ENCODE measurements around the gene CACNA2D2. TPM values are rescaled to one million over a fixed set of nuclear protein-coding genes. Genes with fewer than 3 reads are reported as not detected.

Gene CACNA2D2
- total and polyA plus RNA-seq, 2 of the 13 experiments (the other 11 are each of a cell fraction or from before 2014, with no cell fraction given): not detected

DNA sequence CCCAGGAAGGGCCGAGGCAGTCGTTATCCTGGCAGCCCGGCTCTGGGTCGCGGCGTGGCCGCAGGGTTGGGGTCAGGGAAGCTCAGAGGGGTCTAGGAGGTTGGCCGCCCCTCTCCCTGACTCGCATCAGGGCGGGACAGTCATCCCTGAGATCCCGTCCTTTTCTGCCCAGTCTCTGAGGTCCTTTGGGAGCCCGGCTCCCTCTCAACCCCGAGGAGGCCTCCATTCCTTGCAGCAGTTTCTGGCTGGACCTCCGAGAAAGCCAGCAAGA, 181.4 kb downstream of the CACNA2D2 start (continued):
- TF ChIP-seq, protein P1, sequence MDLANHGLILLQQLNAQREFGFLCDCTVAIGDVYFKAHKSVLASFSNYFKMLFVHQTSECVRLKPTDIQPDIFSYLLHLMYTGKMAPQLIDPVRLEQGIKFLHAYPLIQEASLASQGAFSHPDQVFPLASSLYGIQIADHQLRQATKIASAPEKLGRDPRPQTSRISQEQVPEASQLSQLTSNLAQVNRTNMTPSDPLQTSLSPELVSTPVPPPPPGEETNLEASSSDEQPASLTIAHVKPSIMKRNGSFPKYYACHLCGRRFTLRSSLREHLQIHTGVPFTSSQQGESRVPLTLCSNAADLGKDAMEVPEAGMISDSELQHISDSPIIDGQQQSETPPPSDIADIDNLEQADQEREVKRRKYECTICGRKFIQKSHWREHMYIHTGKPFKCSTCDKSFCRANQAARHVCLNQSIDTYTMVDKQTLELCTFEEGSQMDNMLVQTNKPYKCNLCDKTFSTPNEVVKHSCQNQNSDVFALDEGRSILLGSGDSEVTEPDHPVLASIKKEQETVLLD (CRISPR knock-in tag; IDR thresholded peaks at IDR 0.05; ENCODE audit: low read depth): no peak
- TF ChIP-seq ZNF20 (CRISPR knock-in tag; IDR thresholded peaks at IDR 0.05): no peak
- TF ChIP-seq PTBP1 (IDR thresholded peaks at IDR 0.05; ENCODE audit: low read depth, low read length, poor library complexity, severe bottlenecking): no peak
- TF ChIP-seq ZNF891 (CRISPR knock-in tag; IDR thresholded peaks at IDR 0.05): 0 out of 2 replicates have a peak, but pooled peaks have one; percentile 6
- TF ChIP-seq, protein P2, sequence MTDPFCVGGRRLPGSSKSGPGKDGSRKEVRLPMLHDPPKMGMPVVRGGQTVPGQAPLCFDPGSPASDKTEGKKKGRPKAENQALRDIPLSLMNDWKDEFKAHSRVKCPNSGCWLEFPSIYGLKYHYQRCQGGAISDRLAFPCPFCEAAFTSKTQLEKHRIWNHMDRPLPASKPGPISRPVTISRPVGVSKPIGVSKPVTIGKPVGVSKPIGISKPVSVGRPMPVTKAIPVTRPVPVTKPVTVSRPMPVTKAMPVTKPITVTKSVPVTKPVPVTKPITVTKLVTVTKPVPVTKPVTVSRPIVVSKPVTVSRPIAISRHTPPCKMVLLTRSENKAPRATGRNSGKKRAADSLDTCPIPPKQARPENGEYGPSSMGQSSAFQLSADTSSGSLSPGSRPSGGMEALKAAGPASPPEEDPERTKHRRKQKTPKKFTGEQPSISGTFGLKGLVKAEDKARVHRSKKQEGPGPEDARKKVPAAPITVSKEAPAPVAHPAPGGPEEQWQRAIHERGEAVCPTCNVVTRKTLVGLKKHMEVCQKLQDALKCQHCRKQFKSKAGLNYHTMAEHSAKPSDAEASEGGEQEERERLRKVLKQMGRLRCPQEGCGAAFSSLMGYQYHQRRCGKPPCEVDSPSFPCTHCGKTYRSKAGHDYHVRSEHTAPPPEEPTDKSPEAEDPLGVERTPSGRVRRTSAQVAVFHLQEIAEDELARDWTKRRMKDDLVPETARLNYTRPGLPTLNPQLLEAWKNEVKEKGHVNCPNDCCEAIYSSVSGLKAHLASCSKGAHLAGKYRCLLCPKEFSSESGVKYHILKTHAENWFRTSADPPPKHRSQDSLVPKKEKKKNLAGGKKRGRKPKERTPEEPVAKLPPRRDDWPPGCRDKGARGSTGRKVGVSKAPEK (CRISPR knock-in tag; IDR thresholded peaks at IDR 0.05; ENCODE audit: borderline replicate concordance): no peak
- TF ChIP-seq KDM1A (CRISPR knock-in tag; IDR thresholded peaks at IDR 0.05): no peak
- TF ChIP-seq, protein P3, sequence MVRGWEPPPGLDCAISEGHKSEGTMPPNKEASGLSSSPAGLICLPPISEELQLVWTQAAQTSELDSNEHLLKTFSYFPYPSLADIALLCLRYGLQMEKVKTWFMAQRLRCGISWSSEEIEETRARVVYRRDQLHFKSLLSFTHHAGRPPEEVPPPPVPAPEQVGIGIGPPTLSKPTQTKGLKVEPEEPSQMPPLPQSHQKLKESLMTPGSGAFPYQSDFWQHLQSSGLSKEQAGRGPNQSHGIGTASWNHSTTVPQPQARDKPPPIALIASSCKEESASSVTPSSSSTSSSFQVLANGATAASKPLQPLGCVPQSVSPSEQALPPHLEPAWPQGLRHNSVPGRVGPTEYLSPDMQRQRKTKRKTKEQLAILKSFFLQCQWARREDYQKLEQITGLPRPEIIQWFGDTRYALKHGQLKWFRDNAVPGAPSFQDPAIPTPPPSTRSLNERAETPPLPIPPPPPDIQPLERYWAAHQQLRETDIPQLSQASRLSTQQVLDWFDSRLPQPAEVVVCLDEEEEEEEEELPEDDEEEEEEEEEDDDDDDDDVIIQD (CRISPR knock-in tag; IDR thresholded peaks at IDR 0.05; ENCODE audit: low read depth): no peak
- TF ChIP-seq ARNT (IDR thresholded peaks at IDR 0.05): no peak
- no peak for TF ChIP-seq ATM (IDR thresholded peaks at IDR 0.05; ENCODE audit: borderline replicate concordance)
- no peak for TF ChIP-seq MEIS1 (CRISPR knock-in tag; IDR thresholded peaks at IDR 0.05; ENCODE audit: borderline replicate concordance)
- TF ChIP-seq, protein P4, sequence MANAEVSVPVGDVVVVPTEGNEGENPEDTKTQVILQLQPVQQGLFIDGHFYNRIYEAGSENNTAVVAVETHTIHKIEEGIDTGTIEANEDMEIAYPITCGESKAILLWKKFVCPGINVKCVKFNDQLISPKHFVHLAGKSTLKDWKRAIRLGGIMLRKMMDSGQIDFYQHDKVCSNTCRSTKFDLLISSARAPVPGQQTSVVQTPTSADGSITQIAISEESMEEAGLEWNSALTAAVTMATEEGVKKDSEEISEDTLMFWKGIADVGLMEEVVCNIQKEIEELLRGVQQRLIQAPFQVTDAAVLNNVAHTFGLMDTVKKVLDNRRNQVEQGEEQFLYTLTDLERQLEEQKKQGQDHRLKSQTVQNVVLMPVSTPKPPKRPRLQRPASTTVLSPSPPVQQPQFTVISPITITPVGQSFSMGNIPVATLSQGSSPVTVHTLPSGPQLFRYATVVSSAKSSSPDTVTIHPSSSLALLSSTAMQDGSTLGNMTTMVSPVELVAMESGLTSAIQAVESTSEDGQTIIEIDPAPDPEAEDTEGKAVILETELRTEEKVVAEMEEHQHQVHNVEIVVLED (CRISPR knock-in tag; IDR thresholded peaks at IDR 0.05; ENCODE audit: borderline replicate concordance): no peak
- TF ChIP-seq, protein P5, sequence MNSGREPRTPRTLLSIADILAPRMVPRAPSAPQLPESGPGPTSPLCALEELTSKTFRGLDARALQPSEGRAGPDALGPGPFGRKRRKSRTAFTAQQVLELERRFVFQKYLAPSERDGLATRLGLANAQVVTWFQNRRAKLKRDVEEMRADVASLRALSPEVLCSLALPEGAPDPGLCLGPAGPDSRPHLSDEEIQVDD (CRISPR knock-in tag; IDR thresholded peaks at IDR 0.05; ENCODE audit: borderline replicate concordance): no peak
- TF ChIP-seq GATAD2A (CRISPR knock-in tag; IDR thresholded peaks at IDR 0.05): no peak
- no peak for TF ChIP-seq KDM3A (CRISPR knock-in tag; IDR thresholded peaks at IDR 0.05; ENCODE audit: low read depth)
- no peak for TF ChIP-seq ZNF556 (CRISPR knock-in tag; IDR thresholded peaks at IDR 0.05; ENCODE audit: borderline replicate concordance)
- TF ChIP-seq, protein P6, sequence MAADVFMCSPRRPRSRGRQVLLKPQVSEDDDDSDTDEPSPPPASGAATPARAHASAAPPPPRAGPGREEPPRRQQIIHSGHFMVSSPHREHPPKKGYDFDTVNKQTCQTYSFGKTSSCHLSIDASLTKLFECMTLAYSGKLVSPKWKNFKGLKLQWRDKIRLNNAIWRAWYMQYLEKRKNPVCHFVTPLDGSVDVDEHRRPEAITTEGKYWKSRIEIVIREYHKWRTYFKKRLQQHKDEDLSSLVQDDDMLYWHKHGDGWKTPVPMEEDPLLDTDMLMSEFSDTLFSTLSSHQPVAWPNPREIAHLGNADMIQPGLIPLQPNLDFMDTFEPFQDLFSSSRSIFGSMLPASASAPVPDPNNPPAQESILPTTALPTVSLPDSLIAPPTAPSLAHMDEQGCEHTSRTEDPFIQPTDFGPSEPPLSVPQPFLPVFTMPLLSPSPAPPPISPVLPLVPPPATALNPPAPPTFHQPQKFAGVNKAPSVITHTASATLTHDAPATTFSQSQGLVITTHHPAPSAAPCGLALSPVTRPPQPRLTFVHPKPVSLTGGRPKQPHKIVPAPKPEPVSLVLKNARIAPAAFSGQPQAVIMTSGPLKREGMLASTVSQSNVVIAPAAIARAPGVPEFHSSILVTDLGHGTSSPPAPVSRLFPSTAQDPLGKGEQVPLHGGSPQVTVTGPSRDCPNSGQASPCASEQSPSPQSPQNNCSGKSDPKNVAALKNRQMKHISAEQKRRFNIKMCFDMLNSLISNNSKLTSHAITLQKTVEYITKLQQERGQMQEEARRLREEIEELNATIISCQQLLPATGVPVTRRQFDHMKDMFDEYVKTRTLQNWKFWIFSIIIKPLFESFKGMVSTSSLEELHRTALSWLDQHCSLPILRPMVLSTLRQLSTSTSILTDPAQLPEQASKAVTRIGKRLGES (CRISPR knock-in tag; IDR thresholded peaks at IDR 0.05; ENCODE audit: borderline replicate concordance): 0 out of 2 replicates have a peak, but pooled peaks have one; percentile 27

Measured in HepG2 (cell line).